ENCODE results near the gene PRRX2. TPM values are rescaled to one million over a fixed set of nuclear protein-coding genes. Genes with fewer than 3 reads are reported as not detected.

Gene PRRX2
- total and polyA plus RNA-seq, 2 of the 13 experiments (the other 11 are each of a cell fraction or from before 2014, with no cell fraction given), result 0.05 TPM; not detected in 1

DNA sequence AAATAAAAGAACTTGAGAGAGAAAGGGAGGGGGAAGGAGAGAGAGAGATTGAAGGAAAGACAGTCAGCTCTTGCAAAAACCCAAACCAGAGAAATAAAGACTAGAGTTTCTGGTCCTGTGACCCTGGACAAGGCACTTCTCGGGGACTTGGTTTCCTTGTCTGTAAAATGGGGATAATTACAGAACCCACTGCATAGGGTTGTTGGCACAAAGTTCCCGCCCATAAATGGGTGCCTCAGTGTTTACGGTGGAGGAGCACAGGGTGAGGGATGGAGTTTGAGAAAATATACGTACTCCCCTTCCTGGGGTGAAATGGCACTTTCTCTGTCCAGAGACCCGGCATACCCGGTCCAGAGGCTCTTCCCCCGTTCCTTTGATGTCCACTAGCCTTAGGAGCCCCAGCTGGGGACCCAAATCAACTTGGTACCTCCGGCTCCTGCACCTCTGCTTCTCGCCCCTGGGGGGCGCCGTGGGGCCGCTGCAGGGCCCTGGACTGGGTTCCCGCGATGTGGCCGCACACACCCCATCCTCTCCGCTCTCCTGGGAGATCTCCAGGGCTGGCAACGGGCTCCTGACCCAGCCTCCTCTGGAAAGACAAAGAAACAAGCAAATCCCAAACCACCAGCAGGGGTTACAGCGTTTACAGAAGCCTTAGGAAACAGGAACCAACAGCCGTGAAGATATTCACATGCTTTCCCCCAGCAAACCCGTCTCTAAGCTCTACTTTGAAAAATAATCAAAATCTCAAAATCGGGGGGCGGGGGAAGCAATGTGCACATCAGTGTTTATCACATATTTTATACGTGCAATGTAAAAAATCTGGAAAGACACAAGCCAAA is 61.1 kb downstream of the PRRX2 start (continued):
- TF ChIP-seq, protein P1, sequence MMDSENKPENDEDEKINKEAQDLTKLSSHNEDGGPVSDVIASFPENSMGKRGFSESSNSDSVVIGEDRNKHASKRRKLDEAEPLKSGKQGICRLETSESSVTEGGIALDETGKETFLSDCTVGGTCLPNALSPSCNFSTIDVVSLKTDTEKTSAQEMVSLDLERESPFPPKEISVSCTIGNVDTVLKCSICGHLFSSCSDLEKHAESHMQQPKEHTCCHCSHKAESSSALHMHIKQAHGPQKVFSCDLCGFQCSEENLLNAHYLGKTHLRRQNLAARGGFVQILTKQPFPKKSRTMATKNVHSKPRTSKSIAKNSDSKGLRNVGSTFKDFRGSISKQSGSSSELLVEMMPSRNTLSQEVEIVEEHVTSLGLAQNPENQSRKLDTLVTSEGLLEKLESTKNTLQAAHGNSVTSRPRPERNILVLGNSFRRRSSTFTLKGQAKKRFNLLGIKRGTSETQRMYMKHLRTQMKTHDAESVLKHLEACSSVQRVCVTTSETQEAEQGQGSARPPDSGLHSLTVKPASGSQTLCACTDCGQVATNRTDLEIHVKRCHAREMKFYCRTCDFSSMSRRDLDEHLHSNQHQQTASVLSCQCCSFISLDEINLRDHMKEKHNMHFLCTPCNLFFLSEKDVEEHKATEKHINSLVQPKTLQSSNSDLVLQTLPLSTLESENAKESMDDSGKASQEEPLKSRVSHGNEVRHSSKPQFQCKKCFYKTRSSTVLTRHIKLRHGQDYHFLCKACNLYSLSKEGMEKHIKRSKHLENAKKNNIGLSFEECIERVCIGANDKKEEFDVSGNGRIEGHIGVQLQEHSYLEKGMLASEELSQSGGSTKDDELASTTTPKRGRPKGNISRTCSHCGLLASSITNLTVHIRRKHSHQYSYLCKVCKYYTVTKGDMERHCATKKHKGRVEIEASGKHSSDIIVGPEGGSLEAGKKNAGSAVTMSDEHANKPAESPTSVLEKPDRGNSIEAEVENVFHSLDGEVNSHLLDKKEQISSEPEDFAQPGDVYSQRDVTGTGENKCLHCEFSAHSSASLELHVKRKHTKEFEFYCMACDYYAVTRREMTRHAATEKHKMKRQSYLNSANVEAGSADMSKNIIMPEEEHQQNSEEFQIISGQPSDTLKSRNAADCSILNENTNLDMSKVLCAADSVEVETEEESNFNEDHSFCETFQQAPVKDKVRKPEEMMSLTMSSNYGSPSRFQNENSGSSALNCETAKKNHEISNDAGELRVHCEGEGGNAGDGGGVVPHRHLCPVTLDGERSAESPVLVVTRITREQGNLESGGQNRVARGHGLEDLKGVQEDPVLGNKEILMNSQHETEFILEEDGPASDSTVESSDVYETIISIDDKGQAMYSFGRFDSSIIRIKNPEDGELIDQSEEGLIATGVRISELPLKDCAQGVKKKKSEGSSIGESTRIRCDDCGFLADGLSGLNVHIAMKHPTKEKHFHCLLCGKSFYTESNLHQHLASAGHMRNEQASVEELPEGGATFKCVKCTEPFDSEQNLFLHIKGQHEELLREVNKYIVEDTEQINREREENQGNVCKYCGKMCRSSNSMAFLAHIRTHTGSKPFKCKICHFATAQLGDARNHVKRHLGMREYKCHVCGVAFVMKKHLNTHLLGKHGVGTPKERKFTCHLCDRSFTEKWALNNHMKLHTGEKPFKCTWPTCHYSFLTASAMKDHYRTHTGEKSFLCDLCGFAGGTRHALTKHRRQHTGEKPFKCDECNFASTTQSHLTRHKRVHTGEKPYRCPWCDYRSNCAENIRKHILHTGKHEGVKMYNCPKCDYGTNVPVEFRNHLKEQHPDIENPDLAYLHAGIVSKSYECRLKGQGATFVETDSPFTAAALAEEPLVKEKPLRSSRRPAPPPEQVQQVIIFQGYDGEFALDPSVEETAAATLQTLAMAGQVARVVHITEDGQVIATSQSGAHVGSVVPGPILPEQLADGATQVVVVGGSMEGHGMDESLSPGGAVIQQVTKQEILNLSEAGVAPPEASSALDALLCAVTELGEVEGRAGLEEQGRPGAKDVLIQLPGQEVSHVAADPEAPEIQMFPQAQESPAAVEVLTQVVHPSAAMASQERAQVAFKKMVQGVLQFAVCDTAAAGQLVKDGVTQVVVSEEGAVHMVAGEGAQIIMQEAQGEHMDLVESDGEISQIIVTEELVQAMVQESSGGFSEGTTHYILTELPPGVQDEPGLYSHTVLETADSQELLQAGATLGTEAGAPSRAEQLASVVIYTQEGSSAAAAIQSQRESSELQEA (CRISPR knock-in tag; IDR thresholded peaks at IDR 0.05; ENCODE audit: not compliant biosample characterization), result no peak
- TF ChIP-seq PRDM15 (CRISPR knock-in tag; IDR thresholded peaks at IDR 0.05), result no peak
- no peak for TF ChIP-seq ISX (CRISPR knock-in tag; conservative IDR thresholded peaks at IDR 0.05)
- TF ChIP-seq, protein P2, sequence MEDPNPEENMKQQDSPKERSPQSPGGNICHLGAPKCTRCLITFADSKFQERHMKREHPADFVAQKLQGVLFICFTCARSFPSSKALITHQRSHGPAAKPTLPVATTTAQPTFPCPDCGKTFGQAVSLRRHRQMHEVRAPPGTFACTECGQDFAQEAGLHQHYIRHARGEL (CRISPR knock-in tag; IDR thresholded peaks at IDR 0.05), result no peak
- TF ChIP-seq TEAD2 (CRISPR knock-in tag; IDR thresholded peaks at IDR 0.05), result no peak
- TF ChIP-seq, protein P3, sequence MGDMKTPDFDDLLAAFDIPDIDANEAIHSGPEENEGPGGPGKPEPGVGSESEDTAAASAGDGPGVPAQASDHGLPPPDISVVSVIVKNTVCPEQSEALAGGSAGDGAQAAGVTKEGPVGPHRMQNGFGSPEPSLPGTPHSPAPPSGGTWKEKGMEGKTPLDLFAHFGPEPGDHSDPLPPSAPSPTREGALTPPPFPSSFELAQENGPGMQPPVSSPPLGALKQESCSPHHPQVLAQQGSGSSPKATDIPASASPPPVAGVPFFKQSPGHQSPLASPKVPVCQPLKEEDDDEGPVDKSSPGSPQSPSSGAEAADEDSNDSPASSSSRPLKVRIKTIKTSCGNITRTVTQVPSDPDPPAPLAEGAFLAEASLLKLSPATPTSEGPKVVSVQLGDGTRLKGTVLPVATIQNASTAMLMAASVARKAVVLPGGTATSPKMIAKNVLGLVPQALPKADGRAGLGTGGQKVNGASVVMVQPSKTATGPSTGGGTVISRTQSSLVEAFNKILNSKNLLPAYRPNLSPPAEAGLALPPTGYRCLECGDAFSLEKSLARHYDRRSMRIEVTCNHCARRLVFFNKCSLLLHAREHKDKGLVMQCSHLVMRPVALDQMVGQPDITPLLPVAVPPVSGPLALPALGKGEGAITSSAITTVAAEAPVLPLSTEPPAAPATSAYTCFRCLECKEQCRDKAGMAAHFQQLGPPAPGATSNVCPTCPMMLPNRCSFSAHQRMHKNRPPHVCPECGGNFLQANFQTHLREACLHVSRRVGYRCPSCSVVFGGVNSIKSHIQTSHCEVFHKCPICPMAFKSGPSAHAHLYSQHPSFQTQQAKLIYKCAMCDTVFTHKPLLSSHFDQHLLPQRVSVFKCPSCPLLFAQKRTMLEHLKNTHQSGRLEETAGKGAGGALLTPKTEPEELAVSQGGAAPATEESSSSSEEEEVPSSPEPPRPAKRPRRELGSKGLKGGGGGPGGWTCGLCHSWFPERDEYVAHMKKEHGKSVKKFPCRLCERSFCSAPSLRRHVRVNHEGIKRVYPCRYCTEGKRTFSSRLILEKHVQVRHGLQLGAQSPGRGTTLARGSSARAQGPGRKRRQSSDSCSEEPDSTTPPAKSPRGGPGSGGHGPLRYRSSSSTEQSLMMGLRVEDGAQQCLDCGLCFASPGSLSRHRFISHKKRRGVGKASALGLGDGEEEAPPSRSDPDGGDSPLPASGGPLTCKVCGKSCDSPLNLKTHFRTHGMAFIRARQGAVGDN (CRISPR knock-in tag; IDR thresholded peaks at IDR 0.05), result peak; percentile 15; the same call in 1 of the 2 replicates

All from HepG2 (cell line).